WERI-Rb-1 (cell line): Measurements from ENCODE around the gene LRRIQ4.

Experiments used
- DNase-seq: peaks from one replicate; pipeline ENCODE4 v3.0.0-alpha.2; 2020
- H3K27ac ChIP-seq: fragments of 250-450 bp; sonication (Bioruptor Pico); 2 replicates; pipeline ENCODE4 v1.5.1; 2020; ENCODE audit warnings: mild to moderate bottlenecking, moderate library complexity
- H3K27me3 ChIP-seq: fragments of 250-450 bp; sonication (Bioruptor Pico); 2 replicates; pipeline ENCODE4 v1.5.1; 2021; ENCODE audit warnings: mild to moderate bottlenecking, low read depth, moderate library complexity; ENCODE audit not compliant: insufficient read depth, severe bottlenecking
- H3K36me3 ChIP-seq: fragments of 250-450 bp; sonication (Bioruptor Pico); 2 replicates; pipeline ENCODE4 v1.5.1; 2020; ENCODE audit warnings: mild to moderate bottlenecking, moderate library complexity
- H3K4me3 ChIP-seq: 2 replicates; pipeline ENCODE4 v1.5.1; 2011; ENCODE audit warnings: low read depth, mild to moderate bottlenecking, control low read depth, low read length
- H3K9me3 ChIP-seq: fragments of 250-450 bp; sonication (Bioruptor Pico); 2 replicates; pipeline ENCODE4 v1.5.1; 2021; ENCODE audit warnings: mild to moderate bottlenecking, moderate library complexity; ENCODE audit not compliant: severe bottlenecking
- TF ChIP-seq, protein P1 (sequence below): IDR thresholded peaks from 2 replicates; pipeline ENCODE4 v1.5.1; 2011; ENCODE audit warnings: low read depth, mild to moderate bottlenecking, control low read depth, inconsistent platforms, low read length

The LRRIQ4 gene

DNA sequence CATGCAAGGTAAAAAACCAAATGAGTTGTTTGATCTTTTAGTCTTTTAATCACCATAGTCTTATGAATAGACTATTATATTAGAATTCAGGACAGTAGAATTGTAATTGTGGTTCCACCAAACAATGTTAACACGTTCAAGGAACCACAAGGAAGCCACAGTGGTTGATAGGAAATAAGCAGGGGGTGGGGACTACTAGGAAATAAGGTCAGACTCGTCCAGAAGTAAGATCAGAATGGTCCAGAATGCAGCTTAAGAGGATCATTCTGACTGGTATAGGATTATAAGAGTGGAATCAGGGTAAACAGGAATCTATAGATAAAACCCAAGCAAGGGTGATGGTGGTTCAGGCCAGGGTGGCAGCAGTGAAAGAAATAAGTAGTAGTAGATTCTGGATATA is 31.9 kb upstream of the LRRIQ4 start:
- TF ChIP-seq, protein P1, sequence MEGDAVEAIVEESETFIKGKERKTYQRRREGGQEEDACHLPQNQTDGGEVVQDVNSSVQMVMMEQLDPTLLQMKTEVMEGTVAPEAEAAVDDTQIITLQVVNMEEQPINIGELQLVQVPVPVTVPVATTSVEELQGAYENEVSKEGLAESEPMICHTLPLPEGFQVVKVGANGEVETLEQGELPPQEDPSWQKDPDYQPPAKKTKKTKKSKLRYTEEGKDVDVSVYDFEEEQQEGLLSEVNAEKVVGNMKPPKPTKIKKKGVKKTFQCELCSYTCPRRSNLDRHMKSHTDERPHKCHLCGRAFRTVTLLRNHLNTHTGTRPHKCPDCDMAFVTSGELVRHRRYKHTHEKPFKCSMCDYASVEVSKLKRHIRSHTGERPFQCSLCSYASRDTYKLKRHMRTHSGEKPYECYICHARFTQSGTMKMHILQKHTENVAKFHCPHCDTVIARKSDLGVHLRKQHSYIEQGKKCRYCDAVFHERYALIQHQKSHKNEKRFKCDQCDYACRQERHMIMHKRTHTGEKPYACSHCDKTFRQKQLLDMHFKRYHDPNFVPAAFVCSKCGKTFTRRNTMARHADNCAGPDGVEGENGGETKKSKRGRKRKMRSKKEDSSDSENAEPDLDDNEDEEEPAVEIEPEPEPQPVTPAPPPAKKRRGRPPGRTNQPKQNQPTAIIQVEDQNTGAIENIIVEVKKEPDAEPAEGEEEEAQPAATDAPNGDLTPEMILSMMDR: no peak
- Histone ChIP-seq H3K9me3 (no peaks in the 10 kb centered on the region), H3K27ac (no peak overlapping the region), H3K36me3 (peaks cover 71% of the 10 kb centered on the region), H3K27me3 (no peaks in the 10 kb centered on the region), H3K4me3 (no peak overlapping the region)
- DNase-seq: no peak

DNA sequence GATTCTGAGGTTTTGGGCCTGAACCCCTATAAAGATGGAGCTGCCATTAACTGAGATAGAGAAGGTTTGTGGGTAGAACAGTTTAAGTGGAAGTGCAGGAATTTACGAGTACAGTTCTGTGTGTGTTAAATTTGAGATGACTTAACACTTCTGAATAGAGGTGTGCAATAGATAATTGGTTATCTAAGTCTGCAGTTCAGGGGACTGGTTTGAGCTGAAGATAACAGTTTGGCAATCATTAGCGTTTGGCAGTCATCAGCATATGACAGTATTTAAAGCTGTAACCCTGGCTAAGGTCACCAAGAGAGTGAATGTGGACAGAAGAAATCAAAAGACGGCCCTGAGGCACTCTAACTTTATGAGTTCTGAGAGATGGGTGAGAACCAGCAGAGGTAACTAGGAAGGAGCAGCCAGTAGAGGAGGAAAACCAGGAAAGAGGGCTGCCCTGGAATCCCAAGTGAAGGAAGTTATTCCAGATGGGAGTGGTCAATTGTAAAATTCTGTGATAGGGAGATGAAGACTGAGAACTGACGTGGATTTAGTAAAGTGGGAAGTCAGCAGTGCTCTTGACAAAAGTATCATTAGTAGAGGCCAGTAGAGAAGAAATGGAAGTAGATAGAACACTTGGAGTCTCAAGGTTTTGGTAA is 31.3 kb upstream of the LRRIQ4 start:
- Histone ChIP-seq H3K27ac (no peak overlapping the region), H3K27me3 (no peaks in the 10 kb centered on the region), H3K4me3 (no peak overlapping the region), H3K36me3 (peaks cover 74% of the 10 kb centered on the region), H3K9me3 (no peaks in the 10 kb centered on the region)
- TF ChIP-seq, protein P1: no peak
- no peak for DNase-seq

DNA sequence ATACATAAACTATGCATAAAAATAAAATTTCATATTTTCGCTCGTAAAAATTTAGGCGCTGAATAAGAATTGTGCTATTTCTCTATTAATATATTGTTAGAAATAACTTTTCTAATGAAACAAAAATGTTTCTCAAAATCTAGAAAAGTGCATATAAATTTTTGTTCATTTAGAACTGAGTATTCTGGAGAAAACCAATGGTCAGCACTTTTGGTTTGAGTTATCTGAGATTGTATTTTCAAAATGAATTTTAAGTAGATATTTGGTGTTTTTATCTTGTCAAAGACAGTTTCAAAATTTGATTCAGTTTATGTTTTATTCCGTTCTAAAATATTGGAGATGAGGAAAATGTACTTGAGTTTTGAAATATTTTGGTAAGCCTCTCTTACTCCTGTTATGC is 25.6 kb upstream of the LRRIQ4 start:
- no peaks in the 10 kb centered on the region for H3K27me3 ChIP-seq
- TF ChIP-seq, protein P1: no peak
- no peak overlapping the region for H3K27ac ChIP-seq
- peaks cover 50% of the 10 kb centered on the region for H3K36me3 ChIP-seq
- no peak for DNase-seq
- H3K4me3 ChIP-seq: no peak overlapping the region
- H3K9me3 ChIP-seq: no peaks in the 10 kb centered on the region

DNA sequence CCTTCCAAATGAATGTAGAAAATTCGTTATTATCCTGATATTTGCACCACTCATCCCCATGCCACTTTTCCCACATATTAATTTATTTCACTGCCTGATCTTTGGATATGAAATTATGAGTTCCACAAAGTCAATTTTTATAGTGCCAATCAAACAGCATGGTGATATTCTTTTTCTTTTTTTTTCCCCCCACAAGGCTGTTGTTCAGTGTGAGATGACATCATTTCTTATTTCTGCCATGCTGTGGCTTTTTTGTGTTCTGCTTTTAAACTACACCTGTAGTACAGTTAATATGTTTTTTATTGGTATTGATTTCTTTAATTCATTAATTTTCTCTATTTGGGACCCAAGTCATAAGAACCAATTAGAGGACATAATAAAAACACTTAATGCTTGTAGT is 24.9 kb upstream of the LRRIQ4 start:
- DNase-seq: no peak
- H3K36me3 ChIP-seq: peaks cover 46% of the 10 kb centered on the region
- no peaks in the 10 kb centered on the region for H3K9me3 ChIP-seq
- H3K27ac ChIP-seq: no peak overlapping the region
- TF ChIP-seq, protein P1: no peak
- H3K4me3 ChIP-seq: no peak overlapping the region
- H3K27me3 ChIP-seq: no peaks in the 10 kb centered on the region

DNA sequence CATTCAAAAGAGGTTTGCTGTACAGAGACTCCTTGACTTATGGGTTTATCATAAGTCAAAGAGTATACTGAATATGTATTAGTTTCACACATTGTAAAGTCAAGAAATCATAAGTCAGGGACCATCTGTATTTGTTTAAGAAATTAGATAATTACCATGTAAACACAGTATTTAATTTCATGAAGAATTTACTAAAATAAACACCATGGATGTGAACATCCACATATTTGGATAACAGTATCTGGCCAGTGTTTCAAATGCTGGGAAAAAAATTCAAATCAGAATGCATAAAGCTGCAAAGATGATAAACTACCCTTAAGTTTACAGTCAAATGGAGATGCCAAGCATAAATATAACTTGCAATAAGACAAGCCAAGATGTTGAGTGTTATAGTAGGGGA is 22.5 kb upstream of the LRRIQ4 start:
- Histone ChIP-seq H3K27me3 (no peaks in the 10 kb centered on the region), H3K36me3 (peaks cover 32% of the 10 kb centered on the region), H3K27ac (no peak overlapping the region), H3K9me3 (no peaks in the 10 kb centered on the region), H3K4me3 (no peak overlapping the region)
- TF ChIP-seq, protein P1: no peak
- DNase-seq: no peak
